Hematopoietic multipotent progenitor cell treated with erythropoietin and hydrocortisone succinate and interleukin-3 and kit ligand, for 6 days (in vitro differentiated cells): Measurements from ENCODE around the gene ABCC12.

Source experiments
- DNase-seq: peaks from one replicate; pipeline ENCODE4 v3.0.0-alpha.2; 2015

The ABCC12 gene

DNA sequence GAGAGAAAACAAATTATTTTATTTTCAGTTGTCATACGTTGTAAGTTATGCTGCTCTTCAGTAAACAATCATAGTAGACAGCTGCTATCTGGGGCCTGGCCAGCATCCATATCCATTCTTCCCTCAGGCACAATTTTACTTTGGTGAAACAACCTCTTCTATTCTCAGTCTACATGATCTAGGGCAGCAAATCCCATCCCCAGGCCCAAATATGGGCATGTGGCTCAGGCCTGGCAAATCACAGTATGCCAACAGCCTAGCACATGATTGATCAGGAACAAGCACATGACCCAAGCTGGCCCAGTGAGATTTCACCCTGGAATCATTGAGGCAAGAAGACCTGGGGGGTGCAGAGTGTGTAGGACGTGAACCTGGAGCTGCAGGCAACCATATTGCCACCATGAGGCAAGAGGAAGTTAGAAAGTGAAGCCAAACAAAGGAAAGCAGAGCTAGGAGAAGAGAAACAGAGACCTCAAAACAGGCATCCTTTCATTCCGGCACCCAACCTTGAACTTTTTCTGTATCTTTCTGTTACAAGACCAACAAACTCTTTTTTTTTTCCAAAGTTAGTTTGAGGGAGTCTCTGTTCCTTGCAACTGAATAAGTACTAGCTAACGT, 10.3 kb upstream of the ABCC12 start:
- DNase-seq = no peak

GRCh38 chr16:48164907-48165715, 9.3 kb upstream of the ABCC12 start:
- peak; percentile 70 for DNase-seq

- no peak for DNase-seq
Observed at GRCh38 chr16:48162839-48163410, 7.1 kb upstream of the ABCC12 start.

DNA sequence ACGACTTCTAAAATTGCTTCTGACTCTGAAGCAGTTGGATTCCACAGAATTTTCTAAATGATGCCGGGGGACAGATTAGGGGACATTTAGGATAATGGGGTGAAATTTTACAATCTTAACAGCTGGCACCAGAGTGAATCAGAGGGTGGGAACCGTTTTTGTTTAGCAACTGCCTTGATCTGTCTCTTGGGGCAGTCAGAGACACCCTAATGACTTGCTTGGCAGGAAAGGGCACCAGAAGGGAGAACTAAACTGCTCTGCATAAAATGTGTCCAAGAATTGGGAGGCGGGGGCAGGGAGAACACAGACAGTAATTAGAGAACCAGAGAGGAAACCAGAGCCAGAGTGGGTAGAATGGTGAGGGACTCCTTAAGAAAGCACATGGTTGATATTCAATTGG, 6.1 kb upstream of the ABCC12 start:
- no peak for DNase-seq

GRCh38 chr16:48160575-48160974, 4.8 kb upstream of the ABCC12 start:
- DNase-seq = no peak

GRCh38 chr16:48158296-48158695, 2.5 kb upstream of the ABCC12 start:
- DNase-seq = no peak

- DNase-seq = no peak
Observed at GRCh38 chr16:48157794-48158193, 2.0 kb upstream of the ABCC12 start.

DNA sequence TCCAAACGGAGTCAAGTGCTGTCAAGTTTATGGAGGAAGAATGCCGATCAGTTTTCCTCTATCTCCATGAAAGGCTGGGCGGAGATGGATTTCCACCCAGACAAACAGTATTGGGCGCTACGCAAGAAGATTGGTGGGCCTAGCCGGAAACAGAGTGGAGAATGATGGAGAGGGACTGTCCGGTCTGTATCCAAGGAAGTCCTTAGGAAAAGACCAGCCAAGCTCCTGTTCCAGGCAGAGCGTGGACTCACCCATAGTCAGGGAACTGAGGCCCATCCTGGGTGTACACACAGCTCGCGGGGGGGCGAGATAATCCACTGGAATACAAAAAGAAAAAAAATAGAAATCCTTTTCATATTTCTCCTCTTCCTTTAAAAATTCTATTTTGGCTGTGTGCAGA, 1.5 kb upstream of the ABCC12 start:
- no peak for DNase-seq

DNA sequence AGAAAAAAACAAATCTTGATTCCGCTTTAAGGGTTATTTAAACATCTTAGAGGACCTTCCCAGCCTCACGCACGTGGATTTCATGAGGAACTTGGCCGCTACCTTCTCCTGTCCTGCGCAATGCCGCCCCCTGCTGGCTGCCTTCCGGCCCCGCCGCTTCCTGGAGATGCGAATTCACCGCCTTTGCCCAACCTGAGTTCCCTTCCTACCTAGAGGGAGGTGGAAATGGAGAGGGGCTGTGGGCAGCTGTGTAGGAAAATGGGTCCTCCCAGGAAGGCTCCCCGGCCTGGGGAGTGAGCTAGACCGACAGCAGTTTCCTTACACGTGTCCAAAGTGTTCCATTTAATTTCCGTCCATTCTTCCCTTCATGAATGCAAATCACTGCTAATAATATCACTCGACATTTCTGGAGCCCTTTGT, 1.0 kb upstream of the ABCC12 start:
- DNase-seq = peak; percentile 84

DNA sequence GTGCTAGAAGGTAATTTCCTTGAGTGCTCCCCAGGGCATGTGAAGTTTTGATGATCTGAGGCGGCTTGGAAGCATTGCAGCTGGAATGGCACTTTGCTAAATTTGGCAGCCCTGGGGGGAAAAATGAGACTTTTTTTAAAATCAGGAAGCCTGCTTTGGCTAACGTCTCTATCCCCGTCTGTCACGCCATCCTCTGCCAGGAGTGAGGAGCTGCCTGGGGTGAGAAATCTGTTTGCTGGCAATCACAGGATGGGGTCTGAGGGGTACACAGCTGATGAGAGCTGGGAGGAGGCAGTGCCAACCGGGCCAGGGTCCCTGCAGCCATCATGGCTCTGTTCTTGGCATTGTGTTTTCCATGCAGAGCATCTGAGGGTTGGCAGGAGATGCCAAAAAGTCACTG, 2.0 kb downstream of the ABCC12 start:
- DNase-seq = no peak

DNA sequence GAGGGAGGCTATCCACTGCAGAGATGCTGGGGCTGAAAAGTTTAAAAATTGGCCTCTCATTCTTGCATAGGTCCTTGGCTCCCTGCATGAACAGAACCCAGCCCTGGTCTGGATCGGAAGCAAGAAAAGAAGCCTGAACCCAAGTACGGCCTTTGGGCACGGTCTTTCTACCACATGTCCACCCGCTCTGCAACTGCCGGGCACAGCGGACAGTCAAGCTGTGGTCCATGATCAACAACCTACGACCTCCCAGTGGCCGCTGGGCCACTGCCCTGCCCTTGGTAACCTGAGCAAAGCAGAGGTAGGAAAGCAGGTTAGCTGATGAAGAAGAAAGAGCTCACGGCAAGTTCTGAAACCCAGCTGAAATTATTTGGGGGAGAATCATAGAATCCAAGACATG, 3.6 kb downstream of the ABCC12 start:
- DNase-seq = no peak

GRCh38 chr16:48150707-48151106, 5.1 kb downstream of the ABCC12 start:
- no peak for DNase-seq

DNA sequence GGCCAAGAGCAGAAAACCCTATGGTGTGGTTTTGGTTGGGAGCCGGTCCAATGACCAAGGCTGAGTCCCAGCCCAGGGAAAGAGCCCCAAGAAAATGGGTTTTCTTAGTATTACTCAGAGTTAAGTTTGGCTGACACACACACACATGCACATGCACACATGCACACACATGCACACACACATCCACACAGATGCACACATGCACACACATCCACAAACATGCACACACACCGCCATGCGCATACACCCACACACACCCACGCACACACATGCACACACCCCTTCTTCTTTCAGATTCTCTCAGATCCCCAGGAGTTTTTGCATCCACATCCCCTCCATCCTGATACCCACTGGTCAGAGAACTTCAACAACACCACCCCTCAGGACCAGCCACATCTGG, 9.1 kb downstream of the ABCC12 start:
- no peak for DNase-seq

- no peak for DNase-seq
Observed at GRCh38 chr16:48146131-48146530, 9.7 kb downstream of the ABCC12 start.

DNA sequence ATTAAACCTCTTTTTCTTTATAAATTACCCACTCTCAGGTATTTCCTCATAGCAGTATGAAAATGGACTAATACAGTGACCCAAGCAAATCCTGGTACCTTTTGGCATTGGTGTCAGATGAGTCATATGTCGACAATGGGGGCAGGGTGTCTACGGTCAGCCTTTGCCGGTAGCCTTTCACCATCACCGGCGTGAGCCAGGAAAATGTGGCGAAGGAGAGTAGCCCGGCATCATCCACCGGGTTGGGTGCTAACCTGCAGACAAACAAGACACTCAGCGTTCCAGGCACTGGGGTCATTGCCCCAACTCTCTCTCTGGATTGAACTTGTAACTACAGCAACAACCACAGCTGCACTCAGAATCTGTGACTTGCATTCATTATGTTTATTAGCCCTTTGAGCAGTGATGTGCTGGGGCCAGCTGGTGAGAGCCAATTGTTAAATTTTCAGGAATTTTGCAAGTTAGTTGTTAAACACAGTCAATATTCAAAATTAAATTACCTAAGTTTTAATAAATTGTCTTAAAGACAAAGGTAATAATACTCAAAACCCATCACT, 11.9 kb downstream of the ABCC12 start:
- DNase-seq = no peak

GRCh38 chr16:48140821-48141220, 15.0 kb downstream of the ABCC12 start:
- no peak for DNase-seq

- no peak for DNase-seq
Observed at GRCh38 chr16:48139517-48139916, 16.3 kb downstream of the ABCC12 start.

GRCh38 chr16:48138543-48138942, 17.2 kb downstream of the ABCC12 start:
- DNase-seq = no peak

DNA sequence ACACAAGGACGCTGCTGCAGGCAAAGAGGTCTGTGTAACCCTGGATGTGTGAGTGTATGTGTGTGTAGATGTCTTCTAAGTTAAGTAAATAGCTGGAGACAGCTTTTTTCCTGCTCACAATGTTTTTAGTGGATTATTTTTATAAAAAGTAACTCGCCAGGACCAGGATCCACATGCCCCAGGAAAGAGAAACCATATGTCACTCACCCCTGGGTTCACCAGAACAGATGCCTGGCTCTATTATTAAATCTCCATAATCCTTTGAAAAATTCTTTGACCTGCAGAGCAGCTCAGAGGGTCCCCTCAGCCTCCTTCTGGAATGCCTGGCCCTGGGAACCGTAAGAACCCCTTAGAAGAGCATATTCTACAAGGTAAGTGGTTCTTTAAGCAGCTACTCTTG, 18.0 kb downstream of the ABCC12 start:
- no peak for DNase-seq

GRCh38 chr16:48136547-48137360, 19.0 kb downstream of the ABCC12 start:
- no peak for DNase-seq

DNA sequence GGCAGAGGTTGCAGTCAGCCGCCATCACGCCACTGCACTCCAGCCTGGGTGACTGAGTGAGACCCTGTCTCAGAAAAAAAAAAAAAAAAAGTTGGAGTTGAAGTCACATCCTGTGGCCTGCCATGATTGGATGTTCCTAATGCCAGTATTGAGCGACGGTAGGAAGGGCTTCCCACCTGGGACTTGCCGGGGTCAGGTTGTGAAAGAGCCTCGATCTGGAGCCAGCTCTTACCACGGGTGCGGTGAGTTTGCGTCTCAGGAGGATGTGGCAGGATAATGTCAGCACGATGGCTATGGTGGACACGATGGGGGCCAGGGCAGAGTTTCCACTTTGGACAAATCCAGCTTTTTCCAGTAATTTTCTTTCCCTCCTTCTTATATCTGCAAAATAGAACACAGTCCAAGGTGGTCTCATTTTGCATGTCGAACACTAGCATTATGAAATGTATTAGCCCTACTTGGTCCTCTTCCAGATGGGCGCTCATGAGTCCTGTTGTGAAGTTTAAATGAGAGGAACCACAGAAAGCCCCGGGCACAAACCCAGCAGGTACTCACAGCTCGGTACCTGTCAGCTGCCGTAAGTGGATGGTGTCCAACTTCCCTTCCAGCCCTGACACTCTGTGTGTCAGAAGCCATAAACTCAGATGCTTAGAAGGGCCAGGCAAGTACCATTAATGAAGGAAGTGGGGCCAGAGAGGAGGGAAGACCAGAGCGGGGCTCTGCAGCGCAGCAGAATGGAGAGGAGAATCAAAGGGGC, 22.2 kb downstream of the ABCC12 start:
- DNase-seq = no peak

DNA sequence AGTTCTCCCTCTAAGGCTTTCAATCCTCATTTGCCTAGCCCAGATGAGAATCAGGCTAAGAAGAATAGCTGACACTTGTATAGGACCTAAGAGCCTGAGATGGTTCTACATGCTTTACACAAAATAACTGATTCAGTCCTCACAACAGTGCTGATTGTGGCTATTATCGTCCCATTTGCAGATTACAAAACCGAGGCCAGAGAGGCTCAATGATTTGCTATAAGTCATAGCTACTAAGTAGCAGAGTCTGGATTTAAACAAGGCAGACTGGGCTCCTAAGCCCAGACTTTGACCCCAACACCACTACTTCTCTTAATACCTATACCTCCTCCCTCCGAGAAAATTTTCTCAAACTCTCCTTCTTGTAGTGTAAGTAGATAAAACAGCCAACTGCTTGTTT, 23.1 kb downstream of the ABCC12 start:
- no peak for DNase-seq
